ENCODE results near the gene OR5B2. TPM values are rescaled to one million over a fixed set of nuclear protein-coding genes. Genes with fewer than 3 reads are reported as not detected.

Gene OR5B2
- total and polyA plus RNA-seq, 2 donors (not counting 1 experiment from before 2014, with no cell fraction given), result 0.03 TPM; not detected in 1

DNA sequence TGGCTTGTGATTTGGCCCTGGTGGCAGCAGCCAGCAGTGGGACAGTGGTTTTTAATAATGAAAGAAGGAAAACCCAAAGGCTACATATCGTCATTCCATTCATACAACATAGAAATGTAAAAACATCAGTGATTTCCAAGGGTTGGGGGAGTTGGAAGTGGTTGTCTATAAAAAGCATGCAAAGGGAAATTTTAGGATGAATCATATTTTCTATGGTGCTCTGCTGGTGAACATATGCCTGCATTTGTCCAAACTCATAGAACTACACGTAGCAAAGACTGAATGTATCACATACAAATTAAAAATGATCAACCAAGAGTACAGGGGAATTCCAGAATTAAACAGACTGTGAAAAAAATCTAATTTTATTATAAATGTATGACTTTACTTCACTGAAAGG is 32.3 kb downstream of the OR5B2 start:
- H4K20me1 ChIP-seq (ENCODE audit: control insufficient read depth, insufficient read depth, low read length, poor library complexity, severe bottlenecking), result no peaks in the 10 kb centered on the region
- no peaks in the 10 kb centered on the region for H3K4me1 ChIP-seq (ENCODE audit: control insufficient read depth in 2 of 2, insufficient read depth in 2 of 2, low read length in 2 of 2)
- no peak overlapping the region for H3K4me2 ChIP-seq (replicated peaks; ENCODE audit: low read depth, low read length, poor library complexity, severe bottlenecking)
- TF ChIP-seq, protein P1, sequence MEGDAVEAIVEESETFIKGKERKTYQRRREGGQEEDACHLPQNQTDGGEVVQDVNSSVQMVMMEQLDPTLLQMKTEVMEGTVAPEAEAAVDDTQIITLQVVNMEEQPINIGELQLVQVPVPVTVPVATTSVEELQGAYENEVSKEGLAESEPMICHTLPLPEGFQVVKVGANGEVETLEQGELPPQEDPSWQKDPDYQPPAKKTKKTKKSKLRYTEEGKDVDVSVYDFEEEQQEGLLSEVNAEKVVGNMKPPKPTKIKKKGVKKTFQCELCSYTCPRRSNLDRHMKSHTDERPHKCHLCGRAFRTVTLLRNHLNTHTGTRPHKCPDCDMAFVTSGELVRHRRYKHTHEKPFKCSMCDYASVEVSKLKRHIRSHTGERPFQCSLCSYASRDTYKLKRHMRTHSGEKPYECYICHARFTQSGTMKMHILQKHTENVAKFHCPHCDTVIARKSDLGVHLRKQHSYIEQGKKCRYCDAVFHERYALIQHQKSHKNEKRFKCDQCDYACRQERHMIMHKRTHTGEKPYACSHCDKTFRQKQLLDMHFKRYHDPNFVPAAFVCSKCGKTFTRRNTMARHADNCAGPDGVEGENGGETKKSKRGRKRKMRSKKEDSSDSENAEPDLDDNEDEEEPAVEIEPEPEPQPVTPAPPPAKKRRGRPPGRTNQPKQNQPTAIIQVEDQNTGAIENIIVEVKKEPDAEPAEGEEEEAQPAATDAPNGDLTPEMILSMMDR (IDR thresholded peaks at IDR 0.05), result no peak
- TF ChIP-seq EZH2 (IDR thresholded peaks at IDR 0.05; ENCODE audit: borderline replicate concordance, insufficient read depth, low read depth, low read length, poor library complexity, severe bottlenecking), result no peak
- Mint-ChIP-seq H3K27ac (no peak overlapping the region), H3K27me3 (peaks cover 4% of the 10 kb centered on the region), H3K9me3 (ENCODE audit: insufficient read depth) (peaks cover 4% of the 10 kb centered on the region), H3K4me3 (no peak overlapping the region), H3K4me1 (no peaks in the 10 kb centered on the region)
- no peak overlapping the region for H3K27ac ChIP-seq (ENCODE audit: low read length in 2 of 2)
- no peak overlapping the region for H2AFZ ChIP-seq (ENCODE audit: insufficient read depth, low read depth, low read length, poor library complexity, severe bottlenecking)
- H3K27me3 ChIP-seq (replicated peaks in 1 of 4; ENCODE audit: control extremely low read depth in 1 of 4, control insufficient read depth in 3 of 4, insufficient read depth in 4 of 4, low read length in 3 of 4), result no peaks in the 10 kb centered on the region
- ChIA-PET CTCF (no interaction called here), POLR2A (no interaction called here)
- intact Hi-C loops (cut with micrococcal nuclease), result no loop called here
- DNase-seq, result no peak
- H3K9ac ChIP-seq (ENCODE audit: low read length), result no peak overlapping the region
- no peak overlapping the region for H3K4me3 ChIP-seq (ENCODE audit: control extremely low read depth in 1 of 5, extremely low read depth in 1 of 5, insufficient read depth in 1 of 5, low read depth in 2 of 5, low read length in 4 of 5)
- no peak for ATAC-seq (ENCODE audit: low read depth)
- no CpG with 5 or more reads among the region's 2 CpGs for WGBS (ENCODE audit: insufficient coverage)
- no peaks in the 10 kb centered on the region for H3K79me2 ChIP-seq (ENCODE audit: control insufficient read depth, insufficient read depth, low read length)
- no peaks in the 10 kb centered on the region for H3K36me3 ChIP-seq (replicated peaks in 1 of 2; ENCODE audit: control extremely low read depth in 1 of 2, control insufficient read depth in 1 of 2, extremely low read depth in 1 of 2, insufficient read depth in 2 of 2, low read length in 1 of 2)
- H3K9me3 ChIP-seq (ENCODE audit: control extremely low read depth in 1 of 3, control insufficient read depth in 2 of 3, insufficient read depth in 1 of 3, low read length in 2 of 3), result peaks cover 0 to 6% (median 2%) of the 10 kb centered on the region in 3 donors

DNA sequence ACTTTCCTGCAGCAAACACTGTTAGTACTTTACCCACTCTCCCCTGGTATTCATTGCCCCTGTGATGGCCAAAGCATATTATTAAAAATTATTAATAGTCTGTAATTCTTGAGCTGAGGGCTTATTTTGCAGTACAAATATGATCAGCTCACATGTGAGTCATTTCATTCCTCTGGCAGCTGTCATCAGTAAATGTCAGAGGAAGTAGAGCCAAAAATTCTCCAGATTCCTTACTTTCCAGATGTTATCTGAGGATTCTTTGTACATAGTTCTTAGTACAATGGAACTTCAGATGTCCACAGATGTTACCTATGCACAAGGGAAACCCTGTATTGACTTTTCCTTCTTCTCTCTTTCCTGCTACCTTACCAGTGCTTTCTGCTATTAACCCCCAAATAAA is 33.7 kb downstream of the OR5B2 start:
- peaks cover 0 to 6% (median 2%) of the 10 kb centered on the region in 3 donors for H3K9me3 ChIP-seq (ENCODE audit: control extremely low read depth in 1 of 3, control insufficient read depth in 2 of 3, insufficient read depth in 1 of 3, low read length in 2 of 3)
- H2AFZ ChIP-seq (ENCODE audit: insufficient read depth, low read depth, low read length, poor library complexity, severe bottlenecking), result no peak overlapping the region
- H4K20me1 ChIP-seq (ENCODE audit: control insufficient read depth, insufficient read depth, low read length, poor library complexity, severe bottlenecking), result no peaks in the 10 kb centered on the region
- no peak overlapping the region for H3K27ac ChIP-seq (ENCODE audit: low read length in 2 of 2)
- intact Hi-C loops (cut with micrococcal nuclease), result no loop called here
- Mint-ChIP-seq H3K27me3 (peaks cover 4% of the 10 kb centered on the region), H3K4me1 (no peaks in the 10 kb centered on the region), H3K4me3 (no peak overlapping the region), H3K27ac (no peak overlapping the region), H3K9me3 (ENCODE audit: insufficient read depth) (peaks cover 4% of the 10 kb centered on the region)
- no peaks in the 10 kb centered on the region for H3K36me3 ChIP-seq (replicated peaks in 1 of 2; ENCODE audit: control extremely low read depth in 1 of 2, control insufficient read depth in 1 of 2, extremely low read depth in 1 of 2, insufficient read depth in 2 of 2, low read length in 1 of 2)
- POLR2A ChIA-PET, result no interaction called here
- no peak for DNase-seq
- no peak overlapping the region for H3K9ac ChIP-seq (ENCODE audit: low read length)
- no peak for TF ChIP-seq EZH2 (IDR thresholded peaks at IDR 0.05; ENCODE audit: borderline replicate concordance, insufficient read depth, low read depth, low read length, poor library complexity, severe bottlenecking)
- TF ChIP-seq, protein P1 (IDR thresholded peaks at IDR 0.05), result no peak
- ATAC-seq (ENCODE audit: low read depth), result no peak
- H3K4me1 ChIP-seq (ENCODE audit: control insufficient read depth in 2 of 2, insufficient read depth in 2 of 2, low read length in 2 of 2), result no peaks in the 10 kb centered on the region
- no peaks in the 10 kb centered on the region for H3K79me2 ChIP-seq (ENCODE audit: control insufficient read depth, insufficient read depth, low read length)
- H3K4me3 ChIP-seq (ENCODE audit: control extremely low read depth in 1 of 5, extremely low read depth in 1 of 5, insufficient read depth in 1 of 5, low read depth in 2 of 5, low read length in 4 of 5), result no peak overlapping the region
- CTCF ChIA-PET, result no interaction called here
- no peaks in the 10 kb centered on the region for H3K27me3 ChIP-seq (replicated peaks in 1 of 4; ENCODE audit: control extremely low read depth in 1 of 4, control insufficient read depth in 3 of 4, insufficient read depth in 4 of 4, low read length in 3 of 4)
- no peak overlapping the region for H3K4me2 ChIP-seq (replicated peaks; ENCODE audit: low read depth, low read length, poor library complexity, severe bottlenecking)
